GM12891 (cell line): ENCODE results near the gene CRKL.
"Not testable (repeated sequence)": the region's sequence is repeated elsewhere in the genome, so short reads cannot be mapped to it uniquely, and the experiment has no call there.

Experiments
- DNase-seq: peaks from one replicate; pipeline ENCODE4 v3.0.0; 2011; ENCODE audit warnings: low spot score; ENCODE audit not compliant: insufficient read length
- FAIRE-seq: peaks from 2 replicates; lab custom pipeline; 2011; peaks lifted over from hg19 to GRCh38; lab: Jason Lieb, UNC
- PAX5 ChIP-seq: IDR thresholded peaks from 2 replicates; pipeline ENCODE4 v1.6.1; 2011; ENCODE audit warnings: low read length, moderate library complexity, mild to moderate bottlenecking; ENCODE audit not compliant: insufficient read depth, severe bottlenecking
- POLR2A ChIP-seq: IDR thresholded peaks from 2 replicates; pipeline ENCODE4 v1.6.1; 2011; ENCODE audit warnings: low read depth, low read length, control low read depth
- POLR2AphosphoS5 ChIP-seq: IDR thresholded peaks from 2 replicates; pipeline ENCODE4 v1.6.1; 2011; ENCODE audit warnings: low read depth, low read length, control low read depth
- POU2F2 ChIP-seq: IDR thresholded peaks from 2 replicates; pipeline ENCODE4 v1.6.1; 2011; ENCODE audit warnings: low read depth, mild to moderate bottlenecking, control low read depth, low read length, moderate library complexity
- SPI1 ChIP-seq: IDR thresholded peaks from 2 replicates; pipeline ENCODE4 v1.6.1; 2011; ENCODE audit warnings: low read depth, low read length, control low read depth
- TAF1 ChIP-seq: IDR thresholded peaks from 2 replicates; pipeline ENCODE4 v1.6.1; 2011; ENCODE audit warnings: low read depth, low read length, control low read depth

The CRKL gene

GRCh38 chr22:20882855-20883254 lies 34.4 kb upstream of the CRKL start:
- no peak for TF ChIP-seq PAX5
- TF ChIP-seq POU2F2, result no peak
- no peak for TF ChIP-seq TAF1
- TF ChIP-seq SPI1, result no peak
- no peak for TF ChIP-seq POLR2AphosphoS5
- no peak for TF ChIP-seq POLR2A
- no peak for FAIRE-seq
- no peak for DNase-seq

- DNase-seq (no peak), FAIRE-seq (no peak)
- TF ChIP-seq POLR2AphosphoS5 (no peak), POU2F2 (no peak), PAX5 (no peak), SPI1 (no peak), POLR2A (no peak), TAF1 (no peak)
Observed at GRCh38 chr22:20884454-20884853, 32.8 kb upstream of the CRKL start.

GRCh38 chr22:20885017-20885556 lies 32.1 kb upstream of the CRKL start:
- TF ChIP-seq PAX5 (no peak), SPI1 (no peak), TAF1 (no peak), POLR2A (no peak), POLR2AphosphoS5 (no peak), POU2F2 (no peak)
- no peak for FAIRE-seq
- no peak for DNase-seq

GRCh38 chr22:20885557-20886323 lies 31.5 kb upstream of the CRKL start:
- peak; percentile 92 for FAIRE-seq
- TF ChIP-seq POU2F2, result no peak
- TF ChIP-seq POLR2A, result no peak
- TF ChIP-seq PAX5, result no peak
- no peak for TF ChIP-seq SPI1
- no peak for TF ChIP-seq POLR2AphosphoS5
- peak; percentile 71 for DNase-seq

GRCh38 chr22:20887375-20887774 lies 29.8 kb upstream of the CRKL start:
- TF ChIP-seq POLR2A, result no peak
- TF ChIP-seq TAF1, result no peak
- TF ChIP-seq PAX5, result no peak
- TF ChIP-seq SPI1, result no peak
- no peak for TF ChIP-seq POLR2AphosphoS5
- TF ChIP-seq POU2F2, result no peak
- FAIRE-seq, result no peak
- no peak for DNase-seq

- no peak for FAIRE-seq
- no peak for TF ChIP-seq POLR2AphosphoS5
- TF ChIP-seq SPI1, result no peak
- no peak for DNase-seq
Observed at GRCh38 chr22:20889025-20889704, 28.0 kb upstream of the CRKL start.

- DNase-seq, result no peak
- no peak for FAIRE-seq
- no peak for TF ChIP-seq TAF1
- TF ChIP-seq POU2F2, result no peak
- TF ChIP-seq SPI1, result no peak
- no peak for TF ChIP-seq PAX5
- TF ChIP-seq POLR2A, result no peak
- no peak for TF ChIP-seq POLR2AphosphoS5
Observed at GRCh38 chr22:20889904-20890540, 27.2 kb upstream of the CRKL start.

GRCh38 chr22:20890975-20891374 lies 26.2 kb upstream of the CRKL start:
- no peak for FAIRE-seq

GRCh38 chr22:20897737-20898136 lies 19.5 kb upstream of the CRKL start:
- DNase-seq, result not testable (repeated sequence)

More at GRCh38 chr22:20890975-20891374, 26.2 kb upstream of the CRKL start:
- DNase-seq, result no peak
- TF ChIP-seq POLR2AphosphoS5 (no peak), SPI1 (no peak), POU2F2 (no peak), PAX5 (no peak), TAF1 (no peak), POLR2A (no peak)

More at GRCh38 chr22:20897737-20898136, 19.5 kb upstream of the CRKL start:
- FAIRE-seq, result not testable (repeated sequence)
